Activated CD4-positive, alpha-beta T cell treated with anti-CD3 and anti-CD28 coated beads, Interleukin-10, Interleukin-2, amounts not matched to agents 100 ng/mL and 50 ng/mL, durations not matched to agents 16 hours and 8 hours (primary cell): Measurements from ENCODE around the gene RNF151.
A peak's percentile ranks its signal among the peaks of the same experiment; 100 is the strongest.
"Not testable (repeated sequence)": the region's sequence is repeated elsewhere in the genome, so short reads cannot be mapped to it uniquely, and the experiment has no call there.

Source experiments
- DNase-seq: peaks from one replicate; pipeline ENCODE4 v3.0.0-alpha.2; 2020

RNF151 gene

DNA sequence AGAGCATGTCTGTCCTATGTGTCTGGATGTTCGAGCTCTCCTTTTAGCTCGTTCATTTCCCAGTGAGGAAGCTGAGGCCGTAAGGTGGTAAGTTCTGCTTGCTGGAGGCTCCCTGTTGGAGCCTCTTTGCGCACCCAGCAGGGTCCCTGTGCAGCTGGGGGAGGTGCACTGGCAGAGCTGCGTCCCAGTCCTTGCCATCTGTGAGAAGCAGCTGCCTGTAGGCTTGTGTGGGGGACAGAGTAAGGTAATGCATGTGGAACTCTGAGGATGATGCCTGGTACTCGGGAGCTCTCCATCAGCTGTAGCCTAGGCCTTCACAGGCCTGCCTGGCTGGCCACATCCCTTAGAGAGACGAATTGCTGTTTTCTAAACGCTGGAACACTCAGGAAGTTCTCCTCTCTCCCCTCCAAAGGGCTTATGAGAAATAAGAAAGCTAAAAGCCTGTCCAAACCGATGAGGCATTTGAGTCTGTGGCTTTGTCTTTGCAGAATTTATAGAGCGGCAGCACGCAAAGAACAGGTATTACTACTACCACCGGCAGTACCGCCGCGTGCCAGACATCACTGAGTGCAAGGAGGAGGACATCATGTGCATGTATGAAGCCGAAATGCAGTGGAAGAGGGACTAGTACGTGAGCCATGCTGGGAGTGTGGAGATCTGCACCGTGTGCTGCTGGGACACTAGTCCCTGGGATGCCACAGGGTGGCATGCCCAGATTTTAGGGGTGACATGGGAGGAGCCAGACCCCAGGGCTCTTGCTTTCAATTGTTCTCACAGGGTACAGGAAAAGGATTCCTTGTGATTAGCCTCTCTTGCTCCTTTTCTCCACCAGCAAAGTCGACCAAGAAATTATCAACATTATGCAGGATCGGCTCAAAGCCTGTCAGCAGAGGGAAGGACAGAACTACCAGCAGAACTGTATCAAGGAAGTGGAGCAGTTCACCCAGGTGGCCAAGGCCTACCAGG is 5.7 kb upstream of the RNF151 start:
- DNase-seq, result peak; percentile 76

DNA sequence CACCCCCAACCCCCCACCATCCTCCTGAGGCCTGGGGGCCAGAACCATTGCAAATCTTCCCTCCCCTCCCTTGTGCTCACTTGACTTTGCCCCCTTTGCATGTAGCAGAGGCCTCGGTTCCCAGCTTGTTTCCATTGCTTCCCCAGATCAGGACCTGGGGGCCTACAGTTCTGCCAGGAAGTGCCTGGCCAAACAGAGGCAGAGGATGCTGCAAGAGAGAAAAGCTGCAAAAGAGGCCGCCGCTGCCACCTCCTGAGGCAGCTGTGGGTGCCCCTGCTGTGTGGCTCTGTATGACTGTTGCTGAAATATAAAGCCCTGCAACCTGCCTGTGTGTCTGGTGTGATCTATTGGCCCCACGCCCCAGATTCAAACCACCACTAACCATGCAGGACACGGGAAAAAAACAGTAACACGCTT is 5.0 kb upstream of the RNF151 start:
- DNase-seq, result peak; percentile 69

DNA sequence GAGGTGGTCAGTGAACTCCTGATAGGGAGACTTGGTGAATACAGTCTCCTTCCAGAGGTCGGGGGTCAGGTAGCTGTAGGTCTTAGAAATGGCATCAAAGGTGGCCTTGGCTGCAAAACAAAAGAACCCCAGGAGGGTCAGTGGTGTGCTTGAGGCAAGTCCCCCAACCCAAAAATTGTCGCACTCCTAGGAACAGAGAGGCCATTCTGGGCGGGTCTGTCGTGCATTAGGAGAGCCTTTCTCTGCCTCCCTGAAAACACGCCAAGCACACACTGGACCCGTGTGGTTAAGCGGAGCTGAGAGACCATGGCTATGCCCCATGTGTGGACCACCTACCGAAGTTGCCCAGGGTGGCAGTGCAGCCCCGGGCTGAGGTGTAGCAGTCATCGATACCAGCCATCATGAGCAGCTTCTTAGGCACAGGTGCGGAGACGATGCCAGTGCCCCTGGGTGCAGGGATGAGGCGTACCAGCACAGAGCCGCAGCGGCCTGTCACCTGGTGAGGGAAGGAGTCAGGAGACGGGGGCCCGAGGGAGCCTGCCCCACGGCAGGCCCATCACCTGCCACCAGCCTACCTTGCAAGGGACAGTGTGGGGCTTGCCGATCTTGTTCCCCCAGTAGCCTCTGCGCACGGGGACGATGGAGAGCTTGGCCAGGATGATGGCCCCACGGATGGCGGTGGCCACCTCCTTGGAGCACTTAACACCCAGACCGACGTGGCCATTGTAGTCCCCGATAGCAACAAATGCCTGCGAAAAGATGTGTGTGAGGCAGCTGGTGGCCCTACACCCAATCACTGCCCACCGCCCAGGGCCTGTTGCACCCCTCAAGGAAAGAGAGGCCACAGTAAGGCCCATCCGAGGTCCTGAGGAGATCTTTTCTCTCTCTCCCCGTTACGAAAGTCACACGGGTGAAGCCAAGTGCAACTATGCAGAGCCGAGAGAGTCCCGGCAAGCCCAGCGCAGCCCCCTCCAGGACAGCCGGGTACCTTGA is 4.2 kb upstream of the RNF151 start:
- DNase-seq, result not testable (repeated sequence)

DNA sequence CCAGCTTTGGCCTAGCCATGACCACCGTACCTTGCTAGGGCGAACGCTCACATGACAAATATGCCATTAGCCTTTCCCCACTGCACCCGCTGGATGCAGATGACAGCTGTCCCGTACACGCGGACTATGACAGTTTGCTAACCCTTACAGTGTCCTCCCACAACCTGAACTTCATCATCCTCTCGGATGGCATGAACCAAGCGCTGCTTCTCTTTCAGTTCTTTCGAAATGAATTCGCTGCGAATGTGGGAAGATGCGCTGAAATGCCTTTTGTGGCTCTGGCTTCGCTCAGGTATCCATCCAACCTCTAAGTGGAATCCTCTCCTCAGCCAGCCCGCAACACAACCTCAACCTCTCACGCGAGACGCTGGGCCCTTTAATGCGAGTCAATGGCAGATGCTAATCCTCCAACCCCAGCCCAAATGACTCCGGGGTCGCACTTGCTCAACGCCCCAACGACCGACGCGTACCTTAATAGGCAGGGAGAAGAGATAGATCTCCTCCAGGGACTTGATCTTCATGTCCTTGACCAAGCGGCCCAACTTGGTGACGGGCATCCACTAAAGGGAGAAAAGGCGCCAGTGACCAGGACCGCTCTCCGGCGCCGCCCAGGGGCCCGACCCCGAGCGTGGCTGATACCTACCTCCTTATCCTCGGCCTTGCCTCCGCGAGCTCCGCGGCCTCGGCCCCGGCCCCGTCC is 2.7 kb upstream of the RNF151 start:
- peak; percentile 56 for DNase-seq

DNA sequence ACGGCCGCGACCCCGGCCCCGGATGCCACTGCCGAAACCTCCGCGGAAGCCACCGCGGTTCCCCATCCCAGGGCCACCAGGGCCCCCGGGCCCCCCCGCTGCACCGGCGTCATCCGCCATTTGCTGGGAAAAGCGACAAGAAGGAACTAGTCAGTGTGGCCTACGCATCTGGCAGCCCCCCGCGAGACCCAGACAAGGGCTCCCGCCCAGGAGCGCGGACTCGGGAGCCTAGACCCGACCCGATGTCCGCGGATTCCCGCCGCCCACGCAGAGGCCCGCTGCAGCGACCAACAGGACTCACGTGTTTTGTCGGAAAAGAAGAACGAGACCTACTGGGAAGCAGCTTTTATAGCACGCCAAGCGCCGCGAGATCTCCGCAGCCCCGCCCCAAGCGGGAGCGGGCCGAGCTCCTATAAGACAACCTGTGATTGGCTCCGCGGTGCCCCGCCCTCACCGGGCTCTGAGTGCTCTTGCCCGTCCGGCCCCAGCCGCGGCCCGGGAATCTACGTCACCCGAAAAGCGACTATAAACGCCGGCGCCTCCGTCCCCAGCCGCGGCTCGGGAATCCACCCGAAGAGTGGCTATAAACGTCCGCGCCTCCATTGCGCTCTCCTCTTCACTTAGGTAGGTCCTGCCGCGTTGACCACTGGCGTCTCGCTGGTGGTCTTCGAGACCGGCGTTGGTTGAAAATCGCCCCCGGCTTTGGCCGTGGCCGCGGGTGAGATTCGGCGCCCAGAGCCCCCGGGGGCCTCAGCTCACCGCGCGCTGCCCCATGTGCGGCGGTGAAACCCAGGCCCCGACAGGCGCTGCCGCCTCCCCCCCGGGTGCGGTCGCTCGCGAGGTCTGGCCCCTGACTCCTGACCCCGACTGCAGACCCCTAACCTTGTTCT is 1.9 kb upstream of the RNF151 start, which contains the start of gene RPS2:
RPS2 (minus strand) TSS at position 321 of the 890 bp plus-strand sequence; CDS start at position 120, 201 bp downstream.
- peak; percentile 99 for DNase-seq

DNA sequence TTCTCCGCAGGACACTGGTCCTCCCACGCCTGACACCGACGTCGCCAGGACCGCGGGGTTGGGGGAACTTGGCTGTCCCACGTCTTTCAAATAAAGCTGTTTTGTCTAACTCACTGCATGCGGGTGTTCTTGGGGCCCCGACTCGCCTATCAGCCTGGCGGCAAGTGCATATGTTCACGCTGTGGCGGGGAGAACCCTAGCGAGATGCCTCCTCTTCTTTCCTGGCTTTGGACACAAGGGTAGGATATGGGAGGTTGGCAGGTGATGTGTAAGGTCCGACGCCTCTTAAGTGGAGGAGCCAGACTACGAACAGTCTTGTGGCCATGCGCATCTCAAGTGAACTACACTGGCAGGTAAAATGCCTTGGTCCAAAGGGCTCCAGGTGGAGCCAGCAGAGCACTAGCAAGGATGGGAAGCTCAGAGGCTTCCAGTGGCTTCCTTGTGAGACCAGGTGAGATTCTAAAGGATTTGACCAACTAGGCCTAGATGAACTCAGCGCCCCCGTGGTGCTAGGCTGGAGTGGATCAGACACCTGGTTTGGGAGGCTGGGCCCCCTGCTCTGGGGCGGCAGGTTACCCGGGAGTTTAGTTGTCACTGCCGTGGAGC is 1.2 kb upstream of the RNF151 start:
- peak; percentile 27 for DNase-seq

DNA sequence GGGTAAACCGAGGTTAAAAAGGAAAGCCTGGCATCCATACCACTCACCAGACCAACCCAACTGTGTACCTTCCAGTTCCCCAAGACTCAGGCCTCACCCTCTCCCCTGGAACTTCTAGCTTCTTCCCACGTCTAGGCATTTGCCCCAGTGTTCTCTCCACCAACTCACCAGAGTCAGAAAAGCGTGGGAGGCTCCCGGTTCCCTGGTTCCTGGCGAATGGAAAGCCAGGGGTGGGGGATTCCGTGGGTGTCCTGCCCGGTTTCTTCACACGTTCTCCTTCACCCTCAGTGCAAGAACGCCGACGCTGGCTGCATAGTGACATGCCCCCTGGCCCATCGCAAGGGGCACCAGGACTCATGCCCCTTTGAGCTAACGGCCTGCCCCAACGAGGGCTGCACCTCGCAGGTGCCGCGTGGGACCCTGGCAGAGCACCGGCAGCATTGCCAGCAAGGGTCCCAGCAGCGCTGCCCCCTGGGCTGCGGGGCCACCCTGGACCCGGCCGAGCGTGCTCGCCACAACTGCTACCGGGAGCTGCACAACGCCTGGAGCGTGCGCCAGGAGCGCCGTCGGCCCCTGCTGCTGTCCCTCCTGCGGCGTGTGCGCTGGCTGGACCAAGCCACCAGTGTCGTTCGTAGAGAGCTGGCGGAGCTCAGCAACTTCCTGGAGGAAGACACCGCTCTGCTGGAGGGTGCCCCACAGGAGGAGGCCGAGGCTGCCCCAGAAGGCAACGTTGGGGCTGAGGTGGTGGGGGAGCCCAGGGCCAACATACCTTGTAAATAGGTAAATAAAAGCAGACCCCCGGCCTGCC is 1.7 kb downstream of the RNF151 start:
- DNase-seq, result no peak

DNA sequence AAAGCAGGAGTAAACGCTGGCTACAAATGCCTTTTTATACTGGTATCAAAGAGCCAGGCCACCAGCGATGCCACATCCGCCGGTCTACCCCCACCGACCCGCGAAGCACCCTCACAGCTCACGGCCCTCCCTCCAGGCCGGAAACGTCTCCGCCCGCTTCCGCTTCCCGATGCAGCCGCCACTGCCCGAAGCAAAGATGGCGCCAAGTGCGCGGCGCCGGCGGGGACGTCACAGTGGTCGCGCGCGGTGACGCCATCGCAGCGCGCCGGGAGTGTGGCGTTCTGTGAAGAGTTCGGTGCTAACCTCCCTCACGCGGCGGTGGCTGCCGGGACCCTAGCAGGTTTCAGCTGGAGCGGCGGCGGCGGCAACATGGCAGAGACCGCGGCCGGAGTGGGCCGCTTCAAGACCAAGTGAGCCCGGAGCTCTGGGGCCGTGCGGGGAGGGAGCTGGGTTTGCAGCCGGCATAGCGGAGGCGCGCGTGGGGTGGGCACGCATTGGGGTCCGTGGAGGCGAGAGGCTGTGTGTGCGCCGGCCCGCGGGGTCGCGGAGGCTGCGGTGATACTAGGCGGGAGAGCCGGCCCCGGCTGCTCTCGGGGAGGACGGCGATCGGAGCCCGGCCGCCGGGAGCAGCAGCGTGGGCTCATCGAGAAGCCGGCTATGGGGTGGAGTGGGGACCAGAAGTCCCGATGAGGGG is 5.3 kb downstream of the RNF151 start, which contains the start of gene TBL3:
TBL3 (plus strand) TSS at position 258 of the 694 bp plus-strand sequence; CDS start at position 370, 112 bp downstream.
- DNase-seq, result peak; percentile 97

DNA sequence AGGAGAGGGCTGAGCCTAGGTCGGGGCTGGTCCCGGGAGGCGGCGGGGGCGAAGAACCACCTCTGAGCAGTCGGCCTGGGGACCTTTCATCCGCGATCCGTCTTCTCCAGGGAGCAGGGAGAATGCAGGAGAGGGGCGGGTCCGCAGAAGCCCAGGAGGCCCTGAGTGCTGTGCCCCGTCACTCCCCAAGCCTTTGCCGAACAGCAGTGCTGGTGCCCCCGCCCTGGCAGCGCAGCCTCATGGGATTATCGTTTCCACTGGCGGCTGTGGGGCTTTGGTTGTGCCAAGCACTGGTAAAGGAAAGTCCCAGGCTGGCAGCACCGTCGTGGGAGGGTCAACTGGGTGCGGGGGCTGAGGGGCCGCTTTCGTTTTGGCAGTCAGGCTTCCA is 5.8 kb downstream of the RNF151 start:
- peak; percentile 15 for DNase-seq

DNA sequence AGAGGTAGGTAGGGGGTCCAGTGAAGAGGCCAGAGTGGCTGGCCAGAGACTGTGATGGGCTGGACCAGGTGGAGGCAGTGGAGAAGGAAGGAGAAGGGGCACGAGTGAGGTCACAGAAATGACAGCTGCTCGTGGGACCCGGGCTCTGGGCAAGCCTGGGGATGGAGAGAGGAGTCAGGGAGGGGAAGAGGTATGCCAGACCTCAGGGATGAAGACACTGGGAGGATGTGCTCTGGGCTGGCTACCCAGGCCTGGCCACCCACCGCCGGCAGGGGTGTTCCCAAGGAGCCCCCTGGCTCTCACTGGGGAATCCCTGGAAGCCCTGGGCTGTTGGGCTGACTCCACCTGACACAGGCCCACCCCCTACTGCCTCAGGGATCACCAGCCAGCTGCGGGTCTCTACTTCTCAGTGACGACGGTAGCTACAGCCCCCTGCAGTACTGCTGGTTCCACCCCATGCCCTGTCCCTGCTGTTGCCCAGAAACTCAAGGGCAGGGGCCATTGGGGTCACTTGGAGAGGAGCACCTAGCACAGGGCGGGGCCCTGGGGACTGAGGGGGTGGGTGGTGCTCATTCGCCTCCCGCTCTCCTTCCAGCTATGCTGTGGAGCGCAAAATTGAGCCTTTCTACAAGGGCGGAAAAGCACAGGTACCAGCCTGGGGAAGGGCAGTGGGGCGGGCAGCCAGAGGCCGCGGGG is 7.0 kb downstream of the RNF151 start:
- DNase-seq, result no peak

DNA sequence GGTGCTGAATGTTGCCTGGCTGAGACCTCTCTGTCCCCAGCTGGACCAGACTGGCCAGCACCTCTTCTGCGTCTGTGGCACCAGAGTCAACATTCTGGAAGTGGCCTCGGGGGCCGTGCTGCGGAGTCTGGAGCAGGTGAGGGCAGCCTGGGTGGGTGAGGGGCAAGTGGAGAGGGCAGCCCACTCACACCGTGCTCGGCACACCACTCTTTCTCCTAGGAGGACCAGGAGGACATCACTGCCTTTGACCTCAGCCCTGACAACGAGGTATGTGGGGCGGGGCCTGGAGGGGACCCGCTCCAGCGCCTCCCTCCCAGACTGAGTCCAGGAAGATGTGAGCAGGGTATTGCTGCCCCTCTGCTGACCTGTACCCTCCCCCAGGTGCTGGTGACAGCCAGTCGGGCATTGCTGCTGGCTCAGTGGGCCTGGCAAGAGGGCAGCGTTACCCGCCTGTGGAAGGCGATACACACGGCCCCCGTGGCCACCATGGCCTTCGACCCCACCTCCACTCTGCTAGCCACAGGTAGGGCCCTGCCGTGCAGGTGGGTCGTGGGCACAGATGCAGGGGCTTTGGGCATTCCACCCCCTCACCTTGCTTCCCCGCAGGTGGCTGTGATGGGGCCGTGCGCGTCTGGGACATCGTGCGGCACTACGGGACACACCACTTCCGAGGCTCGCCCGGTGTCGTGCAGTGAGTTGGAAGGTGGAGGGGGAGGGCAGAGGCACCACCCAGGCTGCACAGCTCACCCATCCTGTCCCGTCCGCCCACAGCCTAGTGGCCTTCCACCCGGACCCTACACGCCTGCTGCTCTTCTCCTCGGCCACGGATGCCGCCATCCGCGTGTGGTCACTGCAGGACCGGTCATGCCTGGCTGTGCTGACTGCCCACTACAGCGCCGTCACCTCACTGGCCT is 7.8 kb downstream of the RNF151 start:
- no peak for DNase-seq

DNA sequence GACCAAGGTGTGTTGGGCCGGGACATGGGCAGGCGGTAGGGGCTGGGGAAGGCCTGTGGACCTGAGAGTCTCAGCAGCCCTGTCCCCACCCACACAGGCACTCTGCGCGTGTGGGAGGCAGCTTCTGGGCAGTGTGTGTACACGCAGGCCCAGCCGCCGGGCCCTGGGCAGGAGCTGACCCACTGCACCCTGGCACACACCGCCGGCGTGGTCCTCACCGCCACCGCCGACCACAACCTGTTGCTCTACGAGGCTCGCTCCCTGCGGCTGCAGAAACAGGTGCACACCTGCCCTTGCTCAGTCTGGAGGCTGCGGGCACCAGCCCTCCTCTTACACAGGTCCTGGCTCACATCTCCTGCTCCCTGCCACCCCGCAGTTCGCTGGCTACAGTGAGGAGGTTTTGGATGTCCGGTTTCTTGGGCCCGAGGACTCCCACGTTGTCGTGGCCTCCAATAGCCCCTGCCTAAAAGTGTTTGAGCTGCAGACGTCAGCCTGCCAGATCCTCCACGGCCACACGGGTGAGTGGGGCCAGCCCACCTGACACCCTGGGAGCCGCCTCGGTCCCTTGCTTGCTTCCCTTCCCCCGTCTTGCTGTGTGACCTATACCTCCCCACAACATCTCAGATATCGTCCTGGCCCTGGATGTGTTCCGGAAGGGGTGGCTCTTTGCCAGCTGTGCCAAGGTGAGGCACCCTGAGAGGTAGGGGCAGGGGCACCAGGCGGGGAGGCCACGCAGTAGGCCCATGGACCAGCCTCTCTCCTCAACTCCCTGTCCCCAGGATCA is 9.0 kb downstream of the RNF151 start:
- DNase-seq, result no peak

DNA sequence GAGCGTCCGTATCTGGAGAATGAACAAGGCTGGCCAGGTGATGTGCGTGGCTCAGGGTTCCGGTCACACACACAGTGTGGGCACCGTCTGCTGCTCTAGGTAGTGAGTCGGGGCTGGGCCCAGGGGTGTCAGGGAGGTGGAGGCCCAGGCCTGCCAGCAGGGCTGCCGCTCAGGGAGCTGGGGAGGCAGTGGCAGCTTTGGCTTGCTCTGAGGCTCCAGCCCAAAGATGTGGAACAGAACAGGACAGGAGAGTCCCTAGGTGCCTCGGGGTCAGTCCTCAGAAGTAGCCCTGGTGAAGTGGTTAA is 9.5 kb downstream of the RNF151 start:
- no peak for DNase-seq

DNA sequence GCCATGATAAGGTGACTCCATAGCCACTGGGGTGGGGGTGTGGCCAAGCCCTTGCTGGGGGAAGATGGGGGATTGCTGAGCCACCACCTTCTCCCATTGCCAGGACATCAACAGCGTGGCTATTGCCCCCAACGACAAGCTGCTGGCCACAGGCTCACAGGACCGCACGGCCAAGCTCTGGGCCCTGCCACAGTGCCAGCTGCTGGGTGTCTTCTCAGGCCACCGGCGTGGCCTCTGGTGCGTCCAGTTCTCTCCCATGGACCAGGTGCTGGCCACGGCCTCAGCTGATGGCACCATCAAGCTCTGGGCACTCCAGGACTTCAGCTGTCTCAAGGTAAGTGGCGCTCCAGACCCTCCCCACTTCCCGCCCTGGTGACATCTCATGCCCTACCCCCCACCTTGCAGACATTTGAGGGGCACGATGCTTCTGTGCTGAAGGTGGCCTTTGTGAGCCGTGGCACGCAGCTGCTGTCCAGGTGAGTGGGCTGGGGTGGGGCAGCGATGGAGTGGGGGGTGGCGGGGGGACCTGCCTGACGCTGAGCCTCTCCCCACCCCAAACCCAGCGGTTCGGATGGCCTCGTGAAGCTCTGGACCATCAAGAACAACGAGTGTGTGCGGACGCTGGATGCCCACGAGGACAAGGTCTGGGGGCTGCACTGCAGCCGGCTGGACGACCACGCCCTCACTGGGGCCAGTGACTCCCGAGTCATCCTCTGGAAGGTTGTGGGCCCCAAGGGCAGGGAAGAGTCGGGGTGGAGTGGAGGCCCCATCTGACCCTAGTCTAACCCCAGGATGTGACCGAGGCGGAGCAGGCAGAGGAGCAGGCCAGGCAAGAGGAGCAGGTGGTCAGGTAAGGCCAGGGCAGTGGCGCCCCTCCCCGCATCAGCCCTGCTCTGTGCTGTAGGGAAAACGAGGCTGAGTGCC is 10.6 kb downstream of the RNF151 start:
- no peak for DNase-seq

DNA sequence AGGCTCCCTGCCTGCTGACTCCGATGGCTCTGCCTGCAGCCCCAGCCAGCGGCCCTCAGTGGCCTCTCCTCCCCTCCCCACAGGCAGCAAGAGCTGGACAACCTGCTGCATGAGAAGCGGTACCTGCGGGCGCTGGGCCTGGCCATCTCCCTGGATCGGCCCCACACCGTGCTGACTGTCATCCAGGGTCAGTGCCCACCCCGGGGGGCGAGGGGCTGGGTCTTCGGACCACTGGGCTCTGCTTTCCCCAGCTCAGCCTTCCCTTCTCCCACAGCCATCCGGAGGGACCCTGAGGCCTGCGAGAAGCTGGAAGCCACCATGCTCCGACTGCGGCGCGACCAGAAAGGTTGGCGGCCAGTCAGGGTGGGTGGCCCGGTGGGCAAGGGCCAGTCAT is 11.2 kb downstream of the RNF151 start:
- DNase-seq, result no peak
